Measurements from ENCODE around the gene QRICH1.

DNA sequence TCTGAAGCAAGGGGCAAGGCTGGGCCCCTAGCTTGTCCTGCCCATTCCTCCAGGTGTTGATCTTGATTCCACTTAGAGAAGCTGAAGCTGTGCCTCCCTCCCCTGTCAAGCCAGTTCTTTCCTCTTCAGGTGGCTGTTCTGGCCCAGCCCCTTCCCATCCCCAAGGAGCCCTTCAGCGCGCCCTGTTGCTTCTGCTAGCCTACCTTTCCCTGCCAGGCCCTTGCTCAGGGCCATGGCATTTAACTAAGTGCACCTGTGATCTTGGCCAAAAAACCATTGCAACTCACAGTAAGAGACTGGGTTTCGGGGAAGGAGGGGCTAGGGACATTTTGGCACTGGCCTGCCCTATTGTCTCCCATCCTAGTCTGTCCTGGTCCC lies 88.6 kb downstream of the QRICH1 start:
- TF ChIP-seq, protein P1, sequence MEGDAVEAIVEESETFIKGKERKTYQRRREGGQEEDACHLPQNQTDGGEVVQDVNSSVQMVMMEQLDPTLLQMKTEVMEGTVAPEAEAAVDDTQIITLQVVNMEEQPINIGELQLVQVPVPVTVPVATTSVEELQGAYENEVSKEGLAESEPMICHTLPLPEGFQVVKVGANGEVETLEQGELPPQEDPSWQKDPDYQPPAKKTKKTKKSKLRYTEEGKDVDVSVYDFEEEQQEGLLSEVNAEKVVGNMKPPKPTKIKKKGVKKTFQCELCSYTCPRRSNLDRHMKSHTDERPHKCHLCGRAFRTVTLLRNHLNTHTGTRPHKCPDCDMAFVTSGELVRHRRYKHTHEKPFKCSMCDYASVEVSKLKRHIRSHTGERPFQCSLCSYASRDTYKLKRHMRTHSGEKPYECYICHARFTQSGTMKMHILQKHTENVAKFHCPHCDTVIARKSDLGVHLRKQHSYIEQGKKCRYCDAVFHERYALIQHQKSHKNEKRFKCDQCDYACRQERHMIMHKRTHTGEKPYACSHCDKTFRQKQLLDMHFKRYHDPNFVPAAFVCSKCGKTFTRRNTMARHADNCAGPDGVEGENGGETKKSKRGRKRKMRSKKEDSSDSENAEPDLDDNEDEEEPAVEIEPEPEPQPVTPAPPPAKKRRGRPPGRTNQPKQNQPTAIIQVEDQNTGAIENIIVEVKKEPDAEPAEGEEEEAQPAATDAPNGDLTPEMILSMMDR (conservative IDR thresholded peaks at IDR 0.05): no peak
- TF ChIP-seq EZH2 (IDR thresholded peaks at IDR 0.05; ENCODE audit: low read depth): no peak
